MCF 10A (cell line): Measurements from ENCODE around the gene CDH18. TPM values are rescaled to one million over a fixed set of nuclear protein-coding genes. Genes with fewer than 3 reads are reported as not detected.
A peak's percentile ranks its signal among the peaks of the same experiment; 100 is the strongest.

Experiments used
- BruUV-seq: library from RNA; stranded (reverse); fragments of 400-500 nt; replicated peaks from 2 replicates; lab custom pipeline; 2021; lab: Mats Ljungman, UMichigan
- CTCF ChIA-PET: fragments of 300-600 bp; sonication (Branson Sonifier 250); formaldehyde crosslinking; extraction: SDS; loops from one replicate; lab custom pipeline; 2021; ENCODE audit warnings: antibody characterized with exemption, inconsistent platforms; lab: Yijun Ruan, JAX
- POLR2A ChIA-PET: fragments of 300-600, 350-650 bp; sonication (Branson Sonifier 250); formaldehyde crosslinking; extraction: SDS; loops from one replicate; lab custom pipeline; 2020; ENCODE audit warnings: antibody characterized with exemption, inconsistent platforms; lab: Yijun Ruan, JAX
- DNase-seq: peaks from one replicate; pipeline ENCODE4 v3.0.0-alpha.2; 2018; ENCODE audit not compliant: unreplicated experiment
- H3K27ac Mint-ChIP-seq: one replicate; pipeline ENCODE4 v1.8.0; 2022; ENCODE audit warnings: mild to moderate bottlenecking, low read depth, mixed read lengths; ENCODE audit not compliant: unreplicated experiment
- H3K27me3 Mint-ChIP-seq: one replicate; pipeline ENCODE4 v1.8.0; 2022; ENCODE audit warnings: mixed read lengths; ENCODE audit not compliant: insufficient read depth, unreplicated experiment
- H3K36me3 Mint-ChIP-seq: one replicate; pipeline ENCODE4 v1.8.0; 2022; ENCODE audit warnings: mild to moderate bottlenecking, moderate library complexity, mixed read lengths; ENCODE audit not compliant: insufficient read depth, unreplicated experiment
- H3K4me1 Mint-ChIP-seq: one replicate; pipeline ENCODE4 v1.8.0; 2022; ENCODE audit warnings: mixed read lengths; ENCODE audit not compliant: insufficient read depth, unreplicated experiment
- H3K4me3 Mint-ChIP-seq: one replicate; pipeline ENCODE4 v1.8.0; 2022; ENCODE audit warnings: mild to moderate bottlenecking, moderate library complexity, mixed read lengths; ENCODE audit not compliant: unreplicated experiment
- H3K9me3 Mint-ChIP-seq: one replicate; pipeline ENCODE4 v1.8.0; 2022; ENCODE audit warnings: mixed read lengths; ENCODE audit not compliant: unreplicated experiment
- CTCF ChIP-seq: fragments of 200-600 bp; IDR thresholded peaks from one replicate; pipeline ENCODE4 v1.8.0; 2022; ENCODE audit warnings: antibody characterized with exemption, mild to moderate bottlenecking; ENCODE audit not compliant: unreplicated experiment
- intact Hi-C: fragments of 100-400 bp; cut with micrococcal nuclease; formaldehyde crosslinking; loops from 2 replicates; pipeline ENCODE4 v1.14.1; 2022
- total RNA-seq: library from RNA; stranded (reverse); gene quantifications from 2 replicates; pipeline ENCODE4 v1.2.3, GENCODE V29; 2022

Gene CDH18
- total RNA-seq, 1 experiment from 2014 or later: not detected

DNA sequence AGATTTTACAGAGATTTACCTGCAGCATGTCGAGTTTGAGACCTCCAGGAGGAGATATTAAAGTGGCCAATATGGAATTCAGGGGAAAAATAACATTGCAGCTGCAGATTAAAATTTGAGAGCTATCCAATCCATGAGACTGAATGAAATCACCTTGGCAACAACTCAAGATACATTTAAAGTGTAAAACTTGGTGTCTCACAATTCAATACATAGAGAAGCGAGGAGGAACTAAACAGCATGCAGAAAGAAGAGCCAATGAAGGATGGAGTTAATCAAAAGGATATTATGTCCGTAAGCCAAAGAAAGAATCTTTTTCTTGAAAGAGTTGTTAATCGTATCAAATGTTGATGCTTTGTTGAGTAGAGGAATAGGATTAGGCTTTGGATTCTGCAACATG lies 455.1 kb downstream of the CDH18 start:
- TF ChIP-seq CTCF: no peak
- BruUV-seq: no TSS peak
- ChIA-PET CTCF (no interaction called here), POLR2A (no interaction called here)
- no peak overlapping the region for H3K27ac Mint-ChIP-seq
- no peak overlapping the region for H3K4me3 Mint-ChIP-seq
- H3K36me3 Mint-ChIP-seq: peaks cover 6% of the 10 kb centered on the region
- H3K9me3 Mint-ChIP-seq: no peaks in the 10 kb centered on the region
- DNase-seq: no peak
- intact Hi-C loops: loop anchor here (5.0 kb wide), 2 partner anchors 36 to 216 kb away; no protein-coding TSS in a partner anchor
- H3K4me1 Mint-ChIP-seq: peaks cover 25% of the 10 kb centered on the region
- no peaks in the 10 kb centered on the region for H3K27me3 Mint-ChIP-seq

DNA sequence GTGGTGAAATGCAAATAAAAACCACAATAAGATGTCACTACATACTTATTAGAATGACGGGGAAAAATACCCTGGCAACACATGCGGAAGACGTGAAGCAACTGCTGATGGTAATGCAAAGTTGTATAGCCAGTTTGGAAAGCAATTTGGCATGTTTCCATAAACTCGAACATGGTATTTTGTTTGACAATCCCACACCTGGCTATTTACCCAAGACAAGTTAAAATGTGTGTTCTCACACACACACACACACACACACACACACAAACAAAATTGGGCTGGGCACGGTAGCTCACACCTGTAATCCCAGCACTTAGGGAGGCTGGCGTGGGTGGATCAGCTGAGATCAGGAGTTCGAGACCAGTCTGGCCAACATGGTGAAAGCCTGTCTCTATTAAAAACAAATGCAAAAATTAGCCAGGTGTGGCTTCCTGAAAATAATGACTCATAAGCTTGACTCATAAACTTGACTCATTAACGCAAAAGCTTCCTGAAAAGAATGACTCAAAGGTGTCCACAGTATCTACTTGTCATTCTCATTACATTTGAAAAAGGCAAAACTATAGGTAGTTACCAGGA lies 456.5 kb downstream of the CDH18 start:
- CTCF ChIA-PET: interaction anchor here (0.6 kb wide), 1 partner anchor 211 kb away, joined by 3 read pairs; no protein-coding TSS in a partner anchor
- POLR2A ChIA-PET: interaction anchor here (0.7 to 1.3 kb wide), 4 partner anchors 11 to 758 kb away, joined by 3 to 4 read pairs (median 4); no protein-coding TSS in a partner anchor
- H3K36me3 Mint-ChIP-seq: peaks cover 6% of the 10 kb centered on the region

GRCh38 chr5:19519448-19519847 lies 468.6 kb downstream of the CDH18 start:
- Mint-ChIP-seq H3K4me3 (no peak overlapping the region), H3K9me3 (no peaks in the 10 kb centered on the region), H3K36me3 (no peaks in the 10 kb centered on the region), H3K4me1 (peaks cover 9% of the 10 kb centered on the region), H3K27me3 (no peaks in the 10 kb centered on the region), H3K27ac (no peak overlapping the region)
- no TSS peak for BruUV-seq
- ChIA-PET CTCF (no interaction called here), POLR2A (interaction anchor here (1.7 kb wide), 1 partner anchor 12 kb away, joined by 3 read pairs; no protein-coding TSS in a partner anchor)
- intact Hi-C loops: no loop called here
- TF ChIP-seq CTCF: no peak
- peak; percentile 46 for DNase-seq

More for the DNA sequence above, 456.5 kb downstream of the CDH18 start:
- Mint-ChIP-seq H3K4me3 (peak overlapping the region; percentile 67), H3K27me3 (no peaks in the 10 kb centered on the region), H3K9me3 (no peaks in the 10 kb centered on the region), H3K27ac (peak overlapping the region; percentile 98), H3K4me1 (peaks cover 25% of the 10 kb centered on the region)
- intact Hi-C loops: loop anchor here (5.0 kb wide), 2 partner anchors 34 to 214 kb away; no protein-coding TSS in a partner anchor
- no peak for TF ChIP-seq CTCF
- peak; percentile 92 for DNase-seq
- no TSS peak for BruUV-seq

DNA sequence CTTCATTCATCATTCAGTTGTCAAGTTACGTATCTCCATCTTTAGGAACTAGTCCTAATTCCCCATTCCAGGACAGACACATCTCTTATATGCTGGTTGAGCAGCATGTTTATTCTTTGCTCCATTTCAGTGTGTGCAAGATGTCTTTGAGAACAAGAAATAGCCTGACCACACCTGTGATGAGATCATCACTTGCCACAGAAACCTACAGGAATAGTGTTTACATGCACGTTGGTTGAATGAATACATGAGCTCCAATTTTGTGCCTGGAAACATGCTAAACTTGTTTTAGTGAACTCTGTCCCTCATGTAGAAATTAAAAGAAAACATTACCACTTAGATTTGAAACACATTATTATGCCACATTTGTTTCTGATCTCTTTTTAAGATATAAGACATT lies 489.1 kb downstream of the CDH18 start:
- ChIA-PET CTCF (interaction anchor here (0.9 kb wide), 1 partner anchor 733 kb away, joined by 3 read pairs; no protein-coding TSS in a partner anchor), POLR2A (interaction anchor here (0.6 to 0.8 kb wide), 3 partner anchors 174 to 455 kb away, joined by 3 to 4 read pairs (median 4); no protein-coding TSS in a partner anchor)
- no peak for TF ChIP-seq CTCF
- intact Hi-C loops: loop anchor here (5.0 kb wide), 1 partner anchor 33 kb away; no protein-coding TSS in a partner anchor
- DNase-seq: peak; percentile 24
- H3K27me3 Mint-ChIP-seq: no peaks in the 10 kb centered on the region
- no peaks in the 10 kb centered on the region for H3K36me3 Mint-ChIP-seq
- no peaks in the 10 kb centered on the region for H3K9me3 Mint-ChIP-seq
- no peak overlapping the region for H3K4me3 Mint-ChIP-seq
- H3K4me1 Mint-ChIP-seq: peaks cover 7% of the 10 kb centered on the region
- BruUV-seq: no TSS peak
- no peak overlapping the region for H3K27ac Mint-ChIP-seq
